Right kidney (tissue), 1 donor: ENCODE results near the gene TSACC.

Experiments used
- DNase-seq: peaks from one replicate; pipeline ENCODE4 v3.0.0-alpha.2; 2016

Gene TSACC

DNA sequence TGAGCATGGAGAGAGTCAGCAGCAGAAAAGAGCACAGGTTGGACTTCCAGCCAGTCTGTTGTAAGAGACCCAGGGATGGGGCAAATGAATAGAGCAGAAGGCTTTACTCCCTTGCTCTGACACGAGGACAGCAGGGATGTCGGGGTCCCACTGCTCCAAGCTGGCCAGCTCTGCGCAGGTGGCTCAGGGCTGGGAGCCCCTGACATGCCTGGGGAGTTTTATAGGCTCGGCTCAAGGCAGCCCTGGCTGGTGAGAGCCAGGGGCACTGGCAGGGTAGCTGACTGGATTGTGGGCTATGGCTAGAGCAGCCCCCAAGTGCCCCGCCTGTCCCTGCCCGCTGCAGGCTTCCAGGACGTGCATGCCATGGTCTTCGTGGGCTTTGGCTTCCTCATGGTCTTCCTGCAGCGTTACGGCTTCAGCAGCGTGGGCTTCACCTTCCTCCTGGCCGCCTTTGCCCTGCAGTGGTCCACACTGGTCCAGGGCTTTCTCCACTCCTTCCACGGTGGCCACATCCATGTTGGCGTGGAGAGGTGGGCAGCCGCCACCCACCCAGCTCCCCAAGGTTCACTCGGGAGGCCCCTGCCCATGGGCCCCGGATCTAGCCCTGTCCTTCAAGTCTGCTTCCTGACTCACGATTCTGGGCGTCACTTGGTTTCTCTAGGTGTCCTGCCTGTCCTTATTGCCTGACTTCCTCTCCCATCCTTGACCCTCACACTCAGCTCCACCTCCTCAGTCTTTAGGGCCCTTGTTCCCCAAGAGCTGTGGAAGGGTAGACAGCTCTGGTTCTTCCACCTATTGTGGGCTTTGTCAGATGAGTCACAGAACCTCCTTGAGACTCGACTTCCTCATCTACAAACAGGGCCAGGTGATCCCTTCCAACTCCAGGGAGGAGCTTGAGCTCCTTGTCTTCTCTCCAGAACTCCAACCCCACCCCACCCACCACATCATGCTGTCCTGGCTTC is 38.9 kb downstream of the TSACC start:
- DNase-seq: no peak

- no peak for DNase-seq
Measured at GRCh38 chr1:156378557-156378956, 40.2 kb downstream of the TSACC start.

- no peak for DNase-seq
Measured at GRCh38 chr1:156379420-156380165, 41.3 kb downstream of the TSACC start.

GRCh38 chr1:156382561-156382960 is 44.2 kb downstream of the TSACC start:
- DNase-seq: no peak

- peak; percentile 35 for DNase-seq
Measured at GRCh38 chr1:156383023-156383422, 44.7 kb downstream of the TSACC start.

DNA sequence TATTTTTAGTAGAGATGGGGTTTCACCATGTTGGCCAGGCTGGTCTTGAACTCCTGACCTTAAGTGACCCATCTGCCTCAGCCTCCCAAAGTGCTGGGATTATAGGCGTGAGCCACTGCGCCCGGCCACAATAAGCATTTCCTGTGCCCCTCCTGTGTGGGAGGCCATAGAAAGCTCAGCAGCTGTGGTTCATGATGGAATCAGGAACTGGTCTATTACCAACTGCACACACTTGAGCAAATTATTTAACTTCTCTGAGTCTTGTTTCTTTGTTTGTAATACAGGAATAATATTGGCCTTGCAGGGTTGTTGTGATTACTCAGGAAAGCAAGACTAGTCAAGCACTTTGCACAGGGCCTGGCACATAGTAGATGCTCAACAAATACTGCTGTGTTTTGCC is 45.7 kb downstream of the TSACC start:
- no peak for DNase-seq

DNA sequence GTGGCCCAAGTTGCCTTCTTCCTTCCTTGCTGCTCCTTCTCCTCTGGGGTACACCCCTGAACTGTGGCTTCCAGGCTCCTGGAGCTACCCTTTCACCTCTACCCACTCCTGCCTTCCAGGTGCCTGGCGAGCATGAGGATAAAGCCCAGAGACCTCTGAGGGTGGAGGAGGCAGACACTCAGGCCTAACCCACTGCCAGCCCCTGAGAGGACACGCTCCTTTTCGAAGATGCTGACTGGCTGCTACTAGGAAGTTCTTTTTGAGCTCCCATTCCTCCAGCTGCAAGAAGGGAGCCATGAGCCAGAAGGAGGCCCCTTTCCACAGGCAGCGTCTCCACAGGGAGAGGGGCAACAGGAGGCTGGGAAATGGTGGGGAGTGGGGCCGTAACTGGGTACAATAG is 46.3 kb downstream of the TSACC start:
- no peak for DNase-seq

- peak; percentile 67 for DNase-seq
Measured at GRCh38 chr1:156385534-156386031, 47.3 kb downstream of the TSACC start.

DNA sequence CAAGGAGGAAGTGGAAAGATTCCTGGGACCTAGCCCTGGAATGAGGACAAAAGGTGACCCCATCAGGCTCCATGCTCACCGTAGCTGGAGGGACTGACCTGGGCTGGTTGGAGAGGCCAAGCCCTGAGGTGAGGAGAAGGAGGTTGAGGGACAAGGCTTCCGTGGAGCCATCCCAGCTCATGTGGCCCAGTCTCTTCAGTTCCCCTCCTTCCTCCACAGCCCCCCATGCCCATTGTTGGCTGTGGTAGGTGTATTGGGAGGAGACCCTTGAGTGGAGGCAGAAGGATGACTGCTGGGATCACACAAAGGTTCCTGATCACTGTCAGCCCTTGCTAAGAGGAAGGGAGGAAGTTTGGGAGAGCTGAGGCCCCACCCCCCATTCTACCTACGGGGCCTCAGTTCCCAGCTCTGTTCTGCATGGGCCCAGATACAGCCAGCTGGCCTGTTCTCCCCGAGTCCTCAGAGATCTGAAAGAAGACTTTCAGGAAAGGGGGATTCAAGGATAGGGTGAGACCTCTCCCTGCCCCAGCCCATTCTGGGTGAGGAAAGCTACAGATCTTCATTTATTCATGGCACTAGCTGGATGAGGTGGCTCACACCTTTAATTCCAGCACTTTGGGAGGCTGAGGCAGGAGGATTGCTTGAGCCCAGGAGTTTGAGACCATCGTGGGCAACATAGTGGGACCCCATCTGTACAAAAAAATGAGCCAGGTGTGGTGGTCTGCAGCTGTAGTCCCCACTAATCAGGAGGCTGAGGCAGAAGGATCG is 48.0 kb downstream of the TSACC start:
- no peak for DNase-seq

DNA sequence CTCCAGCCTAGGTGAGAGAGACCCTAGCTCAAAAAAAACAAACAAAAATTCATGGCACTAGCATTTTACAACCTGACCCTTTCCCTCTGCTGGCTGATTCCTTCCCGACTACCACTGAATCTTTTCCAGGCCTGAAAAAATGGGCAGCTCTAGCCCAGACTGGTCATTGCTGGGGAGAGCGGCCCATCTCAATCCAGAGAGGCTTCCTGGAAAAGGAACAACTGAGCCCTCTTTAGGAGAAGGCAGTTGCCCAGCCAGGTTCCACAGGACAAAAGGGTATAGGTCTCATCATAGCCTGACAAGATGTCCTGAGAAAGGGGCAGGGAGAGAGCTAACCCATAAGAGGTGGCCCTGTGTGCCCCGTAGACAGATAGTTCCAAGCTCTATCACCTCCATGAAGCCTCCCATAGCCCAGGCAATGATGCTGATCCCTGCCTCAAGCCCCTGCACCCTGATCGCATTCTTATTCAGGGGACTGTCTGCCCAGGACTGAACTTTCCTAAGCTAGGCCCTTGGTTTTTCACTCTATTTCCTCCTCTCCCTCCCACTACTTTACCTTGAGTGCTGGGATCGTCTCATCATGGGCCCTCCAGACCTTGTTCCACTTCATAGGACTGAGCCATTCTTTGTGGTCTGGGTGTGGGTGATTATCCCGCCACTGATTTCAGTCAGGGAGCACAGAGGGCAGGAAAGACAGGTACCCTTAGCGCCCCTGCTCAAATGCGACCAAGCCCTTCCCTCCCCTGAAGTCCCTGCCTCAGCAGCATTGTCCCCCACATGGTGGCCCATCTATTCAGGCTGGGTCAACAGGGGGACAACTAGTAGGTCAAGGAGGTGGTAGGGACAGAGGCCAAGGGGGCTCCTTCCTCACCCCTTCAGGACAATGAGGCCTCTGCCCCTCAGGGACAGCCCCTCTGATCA is 48.9 kb downstream of the TSACC start:
- no peak for DNase-seq

DNA sequence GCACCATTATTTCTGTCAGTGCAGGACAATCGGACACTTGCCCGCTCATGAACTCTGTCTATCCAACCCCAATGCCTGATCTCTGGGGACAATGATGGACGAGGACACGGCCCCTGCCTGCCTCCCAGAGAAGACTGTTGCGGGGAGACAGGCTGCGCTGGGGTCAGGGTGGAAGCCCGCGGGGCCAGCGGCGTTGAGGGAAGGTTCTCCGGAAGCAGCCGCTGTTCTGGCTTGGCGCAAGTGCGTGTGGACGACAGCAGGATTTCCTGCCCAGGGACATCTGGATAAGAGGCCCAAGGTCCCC is 49.5 kb downstream of the TSACC start:
- peak; percentile 44 for DNase-seq

GRCh38 chr1:156388174-156389137 is 50.1 kb downstream of the TSACC start:
- no peak for DNase-seq

- no peak for DNase-seq
Measured at GRCh38 chr1:156389311-156389710, 51.0 kb downstream of the TSACC start.

GRCh38 chr1:156390469-156391365 is 52.4 kb downstream of the TSACC start:
- DNase-seq: no peak

- DNase-seq: no peak
Measured at GRCh38 chr1:156391366-156391677, 53.0 kb downstream of the TSACC start.

- no peak for DNase-seq
Measured at GRCh38 chr1:156391701-156392100, 53.4 kb downstream of the TSACC start.

DNA sequence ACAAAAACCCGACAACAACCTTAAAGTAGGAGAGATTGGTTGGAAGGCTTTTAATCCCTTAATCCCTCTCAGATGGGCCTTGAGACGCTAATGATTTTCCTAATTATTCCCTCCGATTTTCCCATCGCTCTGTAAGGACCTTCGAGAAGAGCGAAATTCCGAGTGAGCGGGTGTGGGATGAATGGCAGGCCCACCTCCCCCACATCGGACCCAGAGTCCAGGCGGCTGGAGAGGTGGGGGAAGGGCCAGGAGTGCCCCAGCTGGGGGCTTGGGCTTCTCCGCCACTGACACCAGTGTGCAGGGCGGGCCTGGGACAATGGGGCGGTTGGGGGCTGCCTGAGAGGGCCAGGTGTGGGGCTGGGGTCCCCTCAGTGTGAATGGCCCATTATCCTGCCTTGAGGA is 54.1 kb downstream of the TSACC start:
- no peak for DNase-seq

GRCh38 chr1:156393095-156393494 is 54.8 kb downstream of the TSACC start:
- no peak for DNase-seq

DNA sequence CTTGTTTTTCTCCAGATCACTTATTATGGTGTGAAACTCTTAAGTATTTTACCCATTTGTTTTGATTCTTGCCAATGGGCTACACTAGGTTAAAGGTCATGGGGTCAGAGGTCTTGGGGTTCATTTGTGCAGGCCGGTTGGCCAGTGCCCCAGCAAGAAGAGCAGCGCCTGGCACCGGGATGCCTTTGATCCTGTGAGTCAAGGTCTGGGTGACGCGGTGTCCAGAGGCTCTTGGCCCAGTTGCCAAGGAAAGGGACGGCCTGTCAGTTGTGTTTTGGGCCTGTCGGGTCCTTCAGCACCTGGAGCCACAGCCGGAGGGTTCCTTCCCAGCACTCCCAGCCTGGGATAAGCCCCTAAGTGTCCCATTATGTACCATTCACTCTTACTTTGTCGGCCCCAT is 55.8 kb downstream of the TSACC start:
- no peak for DNase-seq
